ENCODE measurements around the gene RAB3C. TPM values are rescaled to one million over a fixed set of nuclear protein-coding genes. Genes with fewer than 3 reads are reported as not detected.

RAB3C gene
- polyA plus RNA-seq, 1 experiment, result not detected

DNA sequence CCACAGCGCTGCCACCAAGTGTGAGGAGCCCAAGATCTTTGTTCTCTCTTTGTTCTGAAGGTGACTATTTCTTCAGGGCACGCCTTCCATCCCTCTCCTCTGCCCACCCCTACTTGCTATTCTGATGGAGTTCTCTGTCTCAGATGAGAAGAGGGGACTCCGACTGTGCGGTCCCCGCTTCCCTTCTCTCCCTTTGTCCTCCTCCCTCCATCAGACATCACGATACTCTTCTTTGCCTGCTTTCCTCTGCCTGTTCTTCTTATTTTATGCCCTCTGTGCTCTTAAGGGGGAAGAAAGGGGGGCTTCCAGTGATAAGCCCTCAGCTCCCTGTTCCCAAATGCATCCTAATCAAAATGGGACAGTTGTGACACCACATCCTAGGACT is 307.8 kb downstream of the RAB3C start:
- TF ChIP-seq, protein P1, sequence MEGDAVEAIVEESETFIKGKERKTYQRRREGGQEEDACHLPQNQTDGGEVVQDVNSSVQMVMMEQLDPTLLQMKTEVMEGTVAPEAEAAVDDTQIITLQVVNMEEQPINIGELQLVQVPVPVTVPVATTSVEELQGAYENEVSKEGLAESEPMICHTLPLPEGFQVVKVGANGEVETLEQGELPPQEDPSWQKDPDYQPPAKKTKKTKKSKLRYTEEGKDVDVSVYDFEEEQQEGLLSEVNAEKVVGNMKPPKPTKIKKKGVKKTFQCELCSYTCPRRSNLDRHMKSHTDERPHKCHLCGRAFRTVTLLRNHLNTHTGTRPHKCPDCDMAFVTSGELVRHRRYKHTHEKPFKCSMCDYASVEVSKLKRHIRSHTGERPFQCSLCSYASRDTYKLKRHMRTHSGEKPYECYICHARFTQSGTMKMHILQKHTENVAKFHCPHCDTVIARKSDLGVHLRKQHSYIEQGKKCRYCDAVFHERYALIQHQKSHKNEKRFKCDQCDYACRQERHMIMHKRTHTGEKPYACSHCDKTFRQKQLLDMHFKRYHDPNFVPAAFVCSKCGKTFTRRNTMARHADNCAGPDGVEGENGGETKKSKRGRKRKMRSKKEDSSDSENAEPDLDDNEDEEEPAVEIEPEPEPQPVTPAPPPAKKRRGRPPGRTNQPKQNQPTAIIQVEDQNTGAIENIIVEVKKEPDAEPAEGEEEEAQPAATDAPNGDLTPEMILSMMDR (IDR thresholded peaks at IDR 0.05; ENCODE audit: low read depth, low read length), result no peak
- CTCF ChIA-PET, result interaction anchor here (0.6 to 9.6 kb wide), 20 partner anchors 10 to 497 kb away, joined by 3 to 187 read pairs (median 7); no protein-coding TSS in a partner anchor
- Histone ChIP-seq H3K9me3 (ENCODE audit: control insufficient read depth, insufficient read depth, low read length) (no peaks in the 10 kb centered on the region), H3K4me3 (ENCODE audit: low read depth, low read length) (no peak overlapping the region), H3K27ac (ENCODE audit: low read depth, low read length) (no peak overlapping the region), H3K27me3 (ENCODE audit: control insufficient read depth, insufficient read depth, low read length) (no peaks in the 10 kb centered on the region)
- no peak for DNase-seq (ENCODE audit: low read depth, low spot score)
- POLR2A ChIA-PET, result no interaction called here

DNA sequence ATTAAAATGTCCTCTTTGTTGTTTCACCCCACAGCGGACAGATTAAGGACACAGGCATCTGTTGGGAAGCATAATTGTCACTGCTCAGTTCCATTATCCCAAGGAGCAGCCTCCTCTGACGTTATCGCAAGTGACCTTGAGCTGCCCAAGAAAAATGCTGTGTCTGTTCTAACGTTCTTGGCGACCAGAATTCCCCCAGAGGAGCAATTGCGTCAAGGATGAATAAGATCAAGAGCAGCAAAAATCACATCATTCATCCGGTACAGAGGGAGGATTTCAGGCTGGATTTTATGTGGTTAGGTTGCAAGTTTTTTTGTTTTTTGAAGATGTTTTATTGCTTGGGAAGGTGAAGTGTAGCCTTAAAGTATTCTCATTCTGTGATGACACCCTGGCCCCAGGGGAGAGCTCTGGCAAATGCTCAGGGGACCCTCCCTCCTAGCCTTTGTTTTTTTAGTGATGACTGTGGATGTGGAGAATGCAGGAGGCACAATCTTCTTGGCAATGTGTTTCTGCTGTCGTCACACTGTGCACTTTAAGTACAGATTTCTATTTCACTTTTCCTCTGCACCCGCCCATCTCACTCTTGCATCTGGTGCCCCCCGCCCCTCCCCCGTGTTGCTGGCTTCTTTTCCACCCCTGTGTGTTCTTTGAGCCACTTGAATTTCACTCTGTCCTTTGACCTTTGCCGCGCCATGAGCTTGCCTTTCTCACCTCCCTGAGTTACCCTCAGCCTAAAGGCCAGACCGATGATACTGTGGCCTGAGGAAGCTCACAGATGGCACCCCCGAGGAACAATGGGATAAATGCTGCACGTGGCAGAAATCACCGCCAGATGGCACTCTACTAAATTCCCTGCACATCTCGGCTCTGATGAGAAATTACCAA is 308.5 kb downstream of the RAB3C start:
- TF ChIP-seq, protein P1 (IDR thresholded peaks at IDR 0.05; ENCODE audit: low read depth, low read length), result peak; percentile 75
- CTCF ChIA-PET, result interaction anchor here (0.6 to 9.6 kb wide), 68 partner anchors 9 to 1107 kb away, joined by 3 to 187 read pairs (median 5); no protein-coding TSS in a partner anchor
- DNase-seq (ENCODE audit: low read depth, low spot score), result peak; percentile 36
- Histone ChIP-seq H3K9me3 (ENCODE audit: control insufficient read depth, insufficient read depth, low read length) (no peaks in the 10 kb centered on the region), H3K27ac (ENCODE audit: low read depth, low read length) (peak overlapping the region; percentile 60), H3K4me3 (ENCODE audit: low read depth, low read length) (peak overlapping the region; percentile 46), H3K27me3 (ENCODE audit: control insufficient read depth, insufficient read depth, low read length) (no peaks in the 10 kb centered on the region)
- POLR2A ChIA-PET, result interaction anchor here (0.7 to 0.8 kb wide), 2 partner anchors 117 to 489 kb away, joined by 4 to 6 read pairs; no protein-coding TSS in a partner anchor

GRCh38 chr5:58891971-58892343 is 309.1 kb downstream of the RAB3C start:
- no peak overlapping the region for H3K27ac ChIP-seq (ENCODE audit: low read depth, low read length)
- no peak overlapping the region for H3K4me3 ChIP-seq (ENCODE audit: low read depth, low read length)
- ChIA-PET POLR2A (interaction anchor here (0.7 to 0.8 kb wide), 2 partner anchors 117 to 489 kb away, joined by 4 to 6 read pairs; no protein-coding TSS in a partner anchor), CTCF (interaction anchor here (0.7 to 9.6 kb wide), 55 partner anchors 8 to 1107 kb away, joined by 3 to 187 read pairs (median 5); no protein-coding TSS in a partner anchor)
- H3K27me3 ChIP-seq (ENCODE audit: control insufficient read depth, insufficient read depth, low read length), result no peaks in the 10 kb centered on the region
- no peaks in the 10 kb centered on the region for H3K9me3 ChIP-seq (ENCODE audit: control insufficient read depth, insufficient read depth, low read length)
- TF ChIP-seq, protein P1 (IDR thresholded peaks at IDR 0.05; ENCODE audit: low read depth, low read length), result no peak
- no peak for DNase-seq (ENCODE audit: low read depth, low spot score)

- no peaks in the 10 kb centered on the region for H3K9me3 ChIP-seq (ENCODE audit: control insufficient read depth, insufficient read depth, low read length)
- TF ChIP-seq, protein P1 (IDR thresholded peaks at IDR 0.05; ENCODE audit: low read depth, low read length), result no peak
- H3K4me3 ChIP-seq (ENCODE audit: low read depth, low read length), result no peak overlapping the region
- ChIA-PET CTCF (interaction anchor here (0.7 to 9.6 kb wide), 11 partner anchors 7 to 487 kb away, joined by 3 to 187 read pairs (median 7); no protein-coding TSS in a partner anchor), POLR2A (no interaction called here)
- no peaks in the 10 kb centered on the region for H3K27me3 ChIP-seq (ENCODE audit: control insufficient read depth, insufficient read depth, low read length)
- no peak for DNase-seq (ENCODE audit: low read depth, low spot score)
- no peak overlapping the region for H3K27ac ChIP-seq (ENCODE audit: low read depth, low read length)
These were observed 310.7 kb downstream of the RAB3C start for GRCh38 chr5:58893551-58893950.

- H3K27ac ChIP-seq (ENCODE audit: low read depth, low read length), result no peak overlapping the region
These were observed 315.1 kb downstream of the RAB3C start for GRCh38 chr5:58898006-58898405.

More at GRCh38 chr5:58898006-58898405, 315.1 kb downstream of the RAB3C start:
- CTCF ChIA-PET, result interaction anchor here (5.5 to 9.6 kb wide), 2 partner anchors 11 to 279 kb away, joined by 46 to 187 read pairs; no protein-coding TSS in a partner anchor
- H3K27me3 ChIP-seq (ENCODE audit: control insufficient read depth, insufficient read depth, low read length), result peaks cover 3% of the 10 kb centered on the region
- POLR2A ChIA-PET, result no interaction called here
- TF ChIP-seq, protein P1 (IDR thresholded peaks at IDR 0.05; ENCODE audit: low read depth, low read length), result no peak
- no peak for DNase-seq (ENCODE audit: low read depth, low spot score)
- no peak overlapping the region for H3K4me3 ChIP-seq (ENCODE audit: low read depth, low read length)
- H3K9me3 ChIP-seq (ENCODE audit: control insufficient read depth, insufficient read depth, low read length), result no peaks in the 10 kb centered on the region
